H9 (cell line): ENCODE data around the gene TGM3. TPM values are rescaled to one million over a fixed set of nuclear protein-coding genes. Genes with fewer than 3 reads are reported as not detected.

ENCODE experiments used
- DNase-seq: peaks from one replicate; pipeline ENCODE4 v3.0.0-alpha.2; 2017
- H2AFZ ChIP-seq: one replicate; pipeline ENCODE4 v1.6.1; 2013; ENCODE audit warnings: mild to moderate bottlenecking, low read length, control low read depth, moderate library complexity
- H2AK5ac ChIP-seq: 2 replicates; pipeline ENCODE4 v1.6.1; 2013; ENCODE audit warnings: low read length, control low read depth, mixed read lengths; ENCODE audit not compliant: insufficient read length
- H2BK120ac ChIP-seq: one replicate; pipeline ENCODE4 v1.6.1; 2013; ENCODE audit warnings: low read depth, mild to moderate bottlenecking, low read length, control low read depth, inconsistent platforms; ENCODE audit not compliant: poor library complexity, severe bottlenecking
- H2BK12ac ChIP-seq: 2 replicates; pipeline ENCODE4 v1.6.1; 2013; ENCODE audit warnings: low read length, control low read depth, mixed read lengths, low read depth; ENCODE audit not compliant: insufficient read length
- H2BK15ac ChIP-seq: 2 replicates; pipeline ENCODE4 v1.6.1; 2013; ENCODE audit warnings: low read depth, low read length, control low read depth
- H2BK20ac ChIP-seq: one replicate; pipeline ENCODE4 v1.6.1; 2013; ENCODE audit warnings: low read depth, mild to moderate bottlenecking, low read length, control low read depth, inconsistent platforms; ENCODE audit not compliant: poor library complexity, severe bottlenecking
- H2BK5ac ChIP-seq: 2 replicates; pipeline ENCODE4 v1.6.1; 2013; ENCODE audit warnings: low read length, control low read depth, mixed read lengths; ENCODE audit not compliant: insufficient read length
- H3K14ac ChIP-seq: 2 replicates; pipeline ENCODE4 v1.6.1; 2013; ENCODE audit warnings: low read length, control low read depth; ENCODE audit not compliant: insufficient read depth
- H3K18ac ChIP-seq: 2 replicates; pipeline ENCODE4 v1.6.1; 2013; ENCODE audit warnings: low read depth, mild to moderate bottlenecking, mixed read lengths, low read length, control low read depth; ENCODE audit not compliant: insufficient read length
- H3K23ac ChIP-seq: 2 replicates; pipeline ENCODE4 v1.6.1; 2013; ENCODE audit warnings: low read length, control low read depth, mixed read lengths, low read depth; ENCODE audit not compliant: insufficient read length
- H3K23me2 ChIP-seq: 2 replicates; pipeline ENCODE4 v1.6.1; 2013; ENCODE audit warnings: low read depth, mild to moderate bottlenecking, mixed read lengths, low read length, control low read depth; ENCODE audit not compliant: insufficient read length, poor library complexity, severe bottlenecking
- H3K27ac ChIP-seq: 2 replicates; pipeline ENCODE4 v1.5.1; 2013; ENCODE audit warnings: low read length, control low read depth, mixed read lengths, low read depth; ENCODE audit not compliant: insufficient read length
- H3K27me3 ChIP-seq: 2 replicates; pipeline ENCODE4 v1.6.1; 2013; ENCODE audit warnings: low read length, control low read depth, inconsistent platforms; ENCODE audit not compliant: insufficient read depth
- H3K4ac ChIP-seq: 2 replicates; pipeline ENCODE4 v1.6.1; 2013; ENCODE audit warnings: low read depth, mild to moderate bottlenecking, control low read depth, inconsistent platforms, low read length, moderate library complexity
- H3K4me1 ChIP-seq: 2 replicates; pipeline ENCODE4 v1.6.1; 2013; ENCODE audit warnings: low read length, control low read depth, inconsistent platforms; ENCODE audit not compliant: insufficient read depth
- H3K4me2 ChIP-seq: 2 replicates; pipeline ENCODE4 v1.6.1; 2013; ENCODE audit warnings: low read length, control low read depth, mixed read lengths; ENCODE audit not compliant: insufficient read length, insufficient read depth
- H3K56ac ChIP-seq: 2 replicates; pipeline ENCODE4 v1.6.1; 2013; ENCODE audit warnings: low read depth, mild to moderate bottlenecking, mixed read lengths, low read length, control low read depth; ENCODE audit not compliant: insufficient read length
- H3K79me1 ChIP-seq: 2 replicates; pipeline ENCODE4 v1.6.1; 2013; ENCODE audit warnings: low read depth, mild to moderate bottlenecking, moderate library complexity, low read length, control low read depth, inconsistent platforms; ENCODE audit not compliant: insufficient read depth, poor library complexity, severe bottlenecking
- H3K79me2 ChIP-seq: 2 replicates; pipeline ENCODE4 v1.6.1; 2013; ENCODE audit warnings: low read length, control low read depth, inconsistent platforms; ENCODE audit not compliant: insufficient read depth
- H3K9ac ChIP-seq: 2 replicates; pipeline ENCODE4 v1.6.1; 2013; ENCODE audit warnings: low read length, control low read depth, mixed read lengths; ENCODE audit not compliant: insufficient read length; ENCODE audit errors: extremely low read depth
- H3K9me3 ChIP-seq: one replicate; pipeline ENCODE4 v1.6.1; 2013; ENCODE audit warnings: low read depth, low read length, inconsistent platforms; ENCODE audit not compliant: control insufficient read depth
- H3T11ph ChIP-seq: one replicate; pipeline ENCODE4 v1.6.1; 2013; ENCODE audit warnings: mild to moderate bottlenecking, low read length, control low read depth, inconsistent platforms
- H4K20me1 ChIP-seq: one replicate; pipeline ENCODE4 v1.6.1; 2013; ENCODE audit not compliant: control insufficient read depth, insufficient read length, insufficient read depth
- H4K5ac ChIP-seq: 2 replicates; pipeline ENCODE4 v1.6.1; 2013; ENCODE audit warnings: low read depth, mild to moderate bottlenecking, mixed read lengths, low read length, control low read depth; ENCODE audit not compliant: insufficient read length
- H4K8ac ChIP-seq: replicated peaks from 2 replicates; pipeline ENCODE4 v1.6.1; 2013; ENCODE audit warnings: low read length, control low read depth, mixed read lengths, low read depth; ENCODE audit not compliant: insufficient read length
- H4K91ac ChIP-seq: 2 replicates; pipeline ENCODE4 v1.6.1; 2013; ENCODE audit warnings: low read depth, mild to moderate bottlenecking, moderate library complexity, mixed read lengths, low read length, control low read depth; ENCODE audit not compliant: insufficient read length
- H3K27ac Mint-ChIP-seq, 3 experiments: 2 replicates in 2 of 3; 3 replicates in 1 of 3; pipeline ENCODE4 v1.8.0; 2020 to 2021; ENCODE audit warnings: mixed read lengths in 3 of 3, mild to moderate bottlenecking in 1 of 3, moderate library complexity in 1 of 3
- H3K27me3 Mint-ChIP-seq: 2 replicates; pipeline ENCODE4 v1.8.0; 2021; ENCODE audit warnings: low read depth, mild to moderate bottlenecking, moderate library complexity, mixed read lengths
- H3K36me3 Mint-ChIP-seq, 3 experiments: 2 replicates in 2 of 3; 3 replicates in 1 of 3; pipeline ENCODE4 v1.8.0; 2020 to 2021; ENCODE audit warnings: low read depth in 3 of 3, mixed read lengths in 3 of 3; ENCODE audit not compliant: insufficient read depth in 1 of 3
- H3K4me1 Mint-ChIP-seq, 2 experiments: 2 replicates each; pipeline ENCODE4 v1.8.0; 2020; ENCODE audit warnings: mixed read lengths in 2 of 2
- H3K4me3 Mint-ChIP-seq, 2 experiments: 2 replicates in 1 of 2; 3 replicates in 1 of 2; pipeline ENCODE4 v1.8.0; 2020 to 2021; ENCODE audit warnings: mild to moderate bottlenecking in 2 of 2, mixed read lengths in 2 of 2, moderate library complexity in 1 of 2
- H3K9me3 Mint-ChIP-seq, 2 experiments: 2 replicates in 1 of 2; 3 replicates in 1 of 2; pipeline ENCODE4 v1.8.0; 2020; ENCODE audit warnings: mild to moderate bottlenecking in 2 of 2, mixed read lengths in 2 of 2, moderate library complexity in 1 of 2
- CTCF ChIP-seq: fragments of 200-600 bp; sonication (generic); conservative IDR thresholded peaks from 3 replicates; pipeline ENCODE4 v1.8.0; 2021; ENCODE audit warnings: antibody characterized with exemption, mild to moderate bottlenecking
- WGBS: extraction: QIAGEN DNeasy Blood & Tissue Kit; methylation state at CpG from one replicate; pipeline ENCODE4 v1.1.7; 2013; ENCODE audit warnings: missing lambda C conversion rate, low lambda C conversion rate, mixed read lengths; ENCODE audit not compliant: insufficient read length; ENCODE audit errors: extremely low coverage; 5-methylcytosine and 5-hydroxymethylcytosine counted together
- total RNA-seq: library from RNA; stranded (reverse); gene quantifications from 2 replicates; pipeline ENCODE4 v1.2.1, GENCODE V29; 2021

TGM3 gene
- total RNA-seq, 1 experiment from 2014 or later: not detected

DNA sequence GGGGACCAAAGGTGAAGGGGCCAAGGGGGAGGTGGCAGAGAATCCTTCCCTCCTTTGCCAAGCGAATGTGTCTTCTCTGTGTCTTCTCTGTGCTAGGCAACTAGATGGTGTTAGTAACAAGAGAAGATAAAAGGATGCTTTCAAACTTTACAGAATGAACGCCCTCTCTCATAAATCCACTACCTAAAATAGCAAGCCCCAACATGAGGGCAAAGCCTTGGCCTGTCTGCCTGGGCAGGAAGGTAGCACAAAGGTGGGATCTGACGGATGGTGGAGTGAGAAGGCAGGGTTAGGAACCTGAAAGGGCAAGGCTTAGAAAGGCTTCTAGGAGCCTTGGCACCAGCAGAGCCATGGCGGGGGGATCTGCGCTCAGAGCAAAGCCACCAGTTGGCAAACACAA lies 13.6 kb upstream of the TGM3 start:
- no peak overlapping the region for H3K23ac ChIP-seq
- H3K27ac Mint-ChIP-seq: peak overlapping the region in 1 of 3 experiments; percentile 29; a peak in 2 of 7 replicates

More for the DNA sequence above, 13.6 kb upstream of the TGM3 start:
- Mint-ChIP-seq H3K27me3 (peaks cover 9% of the 10 kb centered on the region; the same call in 1 of the 2 replicates), H3K36me3 (peaks cover 0 to 4% (median 2%) of the 10 kb centered on the region in 3 experiments; a peak in 3 of 7 replicates), H3K9me3 (peaks cover 12% of the 10 kb centered on the region in 2 experiments; a peak in 3 of 5 replicates), H3K4me3 (no peak overlapping the region), H3K4me1 (peaks cover 0 to 5% of the 10 kb centered on the region in 2 experiments; a peak in 2 of 4 replicates)
- Histone ChIP-seq H2AFZ (no peak overlapping the region), H4K5ac (no peak overlapping the region), H3K4ac (no peak overlapping the region), H2BK120ac (no peak overlapping the region), H2BK15ac (no peak overlapping the region), H3K79me2 (no peaks in the 10 kb centered on the region), H3K56ac (no peak overlapping the region), H3K9me3 (no peaks in the 10 kb centered on the region), H3K4me2 (no peak overlapping the region), H3K18ac (no peak overlapping the region), H2BK20ac (no peak overlapping the region), H4K8ac (no peak overlapping the region), H3K27ac (no peak overlapping the region), H2BK12ac (no peak overlapping the region), H3K23me2 (no peaks in the 10 kb centered on the region), H3T11ph (no peak overlapping the region), H3K4me1 (no peaks in the 10 kb centered on the region), H2AK5ac (no peak overlapping the region), H4K91ac (no peak overlapping the region), H3K14ac (no peak overlapping the region), H3K27me3 (no peaks in the 10 kb centered on the region), H3K9ac (no peak overlapping the region), H3K79me1 (no peaks in the 10 kb centered on the region), H2BK5ac (no peak overlapping the region), H4K20me1 (no peaks in the 10 kb centered on the region)
- DNase-seq: no peak
- no peak for TF ChIP-seq CTCF
- WGBS: no CpG with 5 or more reads among the region's 5 CpGs
